Loucy (cell line): ENCODE measurements around the gene EFTUD2.

Experiments
- CTCF ChIP-seq: fragments of 200-600 bp; sonication (generic); conservative IDR thresholded peaks from 2 replicates; pipeline ENCODE4 v1.5.1; 2014; ENCODE audit warnings: mild to moderate bottlenecking, antibody characterized with exemption, low read length
- EZH2phosphoT487 ChIP-seq: fragments of 200-600 bp; IDR thresholded peaks from 2 replicates; pipeline ENCODE4 v1.6.1; 2018; ENCODE audit warnings: antibody characterized with exemption, mild to moderate bottlenecking, moderate library complexity, borderline replicate concordance

GRCh38 chr17:44911133-44912001 lies 12.1 kb upstream of the EFTUD2 start:
- peak; percentile 63 for TF ChIP-seq CTCF
- TF ChIP-seq EZH2phosphoT487 = no peak
